H9 (cell line): ENCODE data around the gene GRID1. TPM values are rescaled to one million over a fixed set of nuclear protein-coding genes. Genes with fewer than 3 reads are reported as not detected.

Experiments used
- DNase-seq: peaks from one replicate; pipeline ENCODE4 v3.0.0-alpha.2; 2017
- H2AFZ ChIP-seq: one replicate; pipeline ENCODE4 v1.6.1; 2013; ENCODE audit warnings: mild to moderate bottlenecking, low read length, control low read depth, moderate library complexity
- H2AK5ac ChIP-seq: 2 replicates; pipeline ENCODE4 v1.6.1; 2013; ENCODE audit warnings: low read length, control low read depth, mixed read lengths; ENCODE audit not compliant: insufficient read length
- H2BK120ac ChIP-seq: one replicate; pipeline ENCODE4 v1.6.1; 2013; ENCODE audit warnings: low read depth, mild to moderate bottlenecking, low read length, control low read depth, inconsistent platforms; ENCODE audit not compliant: poor library complexity, severe bottlenecking
- H2BK12ac ChIP-seq: 2 replicates; pipeline ENCODE4 v1.6.1; 2013; ENCODE audit warnings: low read length, control low read depth, mixed read lengths, low read depth; ENCODE audit not compliant: insufficient read length
- H2BK15ac ChIP-seq: 2 replicates; pipeline ENCODE4 v1.6.1; 2013; ENCODE audit warnings: low read depth, low read length, control low read depth
- H2BK20ac ChIP-seq: one replicate; pipeline ENCODE4 v1.6.1; 2013; ENCODE audit warnings: low read depth, mild to moderate bottlenecking, low read length, control low read depth, inconsistent platforms; ENCODE audit not compliant: poor library complexity, severe bottlenecking
- H2BK5ac ChIP-seq: 2 replicates; pipeline ENCODE4 v1.6.1; 2013; ENCODE audit warnings: low read length, control low read depth, mixed read lengths; ENCODE audit not compliant: insufficient read length
- H3K14ac ChIP-seq: 2 replicates; pipeline ENCODE4 v1.6.1; 2013; ENCODE audit warnings: low read length, control low read depth; ENCODE audit not compliant: insufficient read depth
- H3K18ac ChIP-seq: 2 replicates; pipeline ENCODE4 v1.6.1; 2013; ENCODE audit warnings: low read depth, mild to moderate bottlenecking, mixed read lengths, low read length, control low read depth; ENCODE audit not compliant: insufficient read length
- H3K23ac ChIP-seq: 2 replicates; pipeline ENCODE4 v1.6.1; 2013; ENCODE audit warnings: low read length, control low read depth, mixed read lengths, low read depth; ENCODE audit not compliant: insufficient read length
- H3K23me2 ChIP-seq: 2 replicates; pipeline ENCODE4 v1.6.1; 2013; ENCODE audit warnings: low read depth, mild to moderate bottlenecking, mixed read lengths, low read length, control low read depth; ENCODE audit not compliant: insufficient read length, poor library complexity, severe bottlenecking
- H3K27ac ChIP-seq: 2 replicates; pipeline ENCODE4 v1.5.1; 2013; ENCODE audit warnings: low read length, control low read depth, mixed read lengths, low read depth; ENCODE audit not compliant: insufficient read length
- H3K27me3 ChIP-seq: 2 replicates; pipeline ENCODE4 v1.6.1; 2013; ENCODE audit warnings: low read length, control low read depth, inconsistent platforms; ENCODE audit not compliant: insufficient read depth
- H3K4ac ChIP-seq: 2 replicates; pipeline ENCODE4 v1.6.1; 2013; ENCODE audit warnings: low read depth, mild to moderate bottlenecking, control low read depth, inconsistent platforms, low read length, moderate library complexity
- H3K4me1 ChIP-seq: 2 replicates; pipeline ENCODE4 v1.6.1; 2013; ENCODE audit warnings: low read length, control low read depth, inconsistent platforms; ENCODE audit not compliant: insufficient read depth
- H3K4me2 ChIP-seq: 2 replicates; pipeline ENCODE4 v1.6.1; 2013; ENCODE audit warnings: low read length, control low read depth, mixed read lengths; ENCODE audit not compliant: insufficient read length, insufficient read depth
- H3K56ac ChIP-seq: 2 replicates; pipeline ENCODE4 v1.6.1; 2013; ENCODE audit warnings: low read depth, mild to moderate bottlenecking, mixed read lengths, low read length, control low read depth; ENCODE audit not compliant: insufficient read length
- H3K79me1 ChIP-seq: 2 replicates; pipeline ENCODE4 v1.6.1; 2013; ENCODE audit warnings: low read depth, mild to moderate bottlenecking, moderate library complexity, low read length, control low read depth, inconsistent platforms; ENCODE audit not compliant: insufficient read depth, poor library complexity, severe bottlenecking
- H3K79me2 ChIP-seq: 2 replicates; pipeline ENCODE4 v1.6.1; 2013; ENCODE audit warnings: low read length, control low read depth, inconsistent platforms; ENCODE audit not compliant: insufficient read depth
- H3K9ac ChIP-seq: 2 replicates; pipeline ENCODE4 v1.6.1; 2013; ENCODE audit warnings: low read length, control low read depth, mixed read lengths; ENCODE audit not compliant: insufficient read length; ENCODE audit errors: extremely low read depth
- H3K9me3 ChIP-seq: one replicate; pipeline ENCODE4 v1.6.1; 2013; ENCODE audit warnings: low read depth, low read length, inconsistent platforms; ENCODE audit not compliant: control insufficient read depth
- H3T11ph ChIP-seq: one replicate; pipeline ENCODE4 v1.6.1; 2013; ENCODE audit warnings: mild to moderate bottlenecking, low read length, control low read depth, inconsistent platforms
- H4K20me1 ChIP-seq: one replicate; pipeline ENCODE4 v1.6.1; 2013; ENCODE audit not compliant: control insufficient read depth, insufficient read length, insufficient read depth
- H4K5ac ChIP-seq: 2 replicates; pipeline ENCODE4 v1.6.1; 2013; ENCODE audit warnings: low read depth, mild to moderate bottlenecking, mixed read lengths, low read length, control low read depth; ENCODE audit not compliant: insufficient read length
- H4K8ac ChIP-seq: replicated peaks from 2 replicates; pipeline ENCODE4 v1.6.1; 2013; ENCODE audit warnings: low read length, control low read depth, mixed read lengths, low read depth; ENCODE audit not compliant: insufficient read length
- H4K91ac ChIP-seq: 2 replicates; pipeline ENCODE4 v1.6.1; 2013; ENCODE audit warnings: low read depth, mild to moderate bottlenecking, moderate library complexity, mixed read lengths, low read length, control low read depth; ENCODE audit not compliant: insufficient read length
- H3K27ac Mint-ChIP-seq, 3 experiments: 2 replicates in 2 of 3; 3 replicates in 1 of 3; pipeline ENCODE4 v1.8.0; 2020 to 2021; ENCODE audit warnings: mixed read lengths in 3 of 3, mild to moderate bottlenecking in 1 of 3, moderate library complexity in 1 of 3
- H3K27me3 Mint-ChIP-seq: 2 replicates; pipeline ENCODE4 v1.8.0; 2021; ENCODE audit warnings: low read depth, mild to moderate bottlenecking, moderate library complexity, mixed read lengths
- H3K36me3 Mint-ChIP-seq, 3 experiments: 2 replicates in 2 of 3; 3 replicates in 1 of 3; pipeline ENCODE4 v1.8.0; 2020 to 2021; ENCODE audit warnings: low read depth in 3 of 3, mixed read lengths in 3 of 3; ENCODE audit not compliant: insufficient read depth in 1 of 3
- H3K4me1 Mint-ChIP-seq, 2 experiments: 2 replicates each; pipeline ENCODE4 v1.8.0; 2020; ENCODE audit warnings: mixed read lengths in 2 of 2
- H3K4me3 Mint-ChIP-seq, 2 experiments: 2 replicates in 1 of 2; 3 replicates in 1 of 2; pipeline ENCODE4 v1.8.0; 2020 to 2021; ENCODE audit warnings: mild to moderate bottlenecking in 2 of 2, mixed read lengths in 2 of 2, moderate library complexity in 1 of 2
- H3K9me3 Mint-ChIP-seq, 2 experiments: 2 replicates in 1 of 2; 3 replicates in 1 of 2; pipeline ENCODE4 v1.8.0; 2020; ENCODE audit warnings: mild to moderate bottlenecking in 2 of 2, mixed read lengths in 2 of 2, moderate library complexity in 1 of 2
- WGBS: extraction: QIAGEN DNeasy Blood & Tissue Kit; methylation state at CpG from one replicate; pipeline ENCODE4 v1.1.7; 2013; ENCODE audit warnings: missing lambda C conversion rate, low lambda C conversion rate, mixed read lengths; ENCODE audit not compliant: insufficient read length; ENCODE audit errors: extremely low coverage; 5-methylcytosine and 5-hydroxymethylcytosine counted together
- total RNA-seq: library from RNA; stranded (reverse); gene quantifications from 2 replicates; pipeline ENCODE4 v1.2.1, GENCODE V29; 2021
- TF ChIP-seq, protein P1 (sequence below): fragments of 200-600 bp; sonication (generic); conservative IDR thresholded peaks from 3 replicates; pipeline ENCODE4 v1.8.0; 2021; ENCODE audit warnings: antibody characterized with exemption, mild to moderate bottlenecking

GRID1 gene
- total RNA-seq, 1 experiment from 2014 or later, result 0.35 TPM

DNA sequence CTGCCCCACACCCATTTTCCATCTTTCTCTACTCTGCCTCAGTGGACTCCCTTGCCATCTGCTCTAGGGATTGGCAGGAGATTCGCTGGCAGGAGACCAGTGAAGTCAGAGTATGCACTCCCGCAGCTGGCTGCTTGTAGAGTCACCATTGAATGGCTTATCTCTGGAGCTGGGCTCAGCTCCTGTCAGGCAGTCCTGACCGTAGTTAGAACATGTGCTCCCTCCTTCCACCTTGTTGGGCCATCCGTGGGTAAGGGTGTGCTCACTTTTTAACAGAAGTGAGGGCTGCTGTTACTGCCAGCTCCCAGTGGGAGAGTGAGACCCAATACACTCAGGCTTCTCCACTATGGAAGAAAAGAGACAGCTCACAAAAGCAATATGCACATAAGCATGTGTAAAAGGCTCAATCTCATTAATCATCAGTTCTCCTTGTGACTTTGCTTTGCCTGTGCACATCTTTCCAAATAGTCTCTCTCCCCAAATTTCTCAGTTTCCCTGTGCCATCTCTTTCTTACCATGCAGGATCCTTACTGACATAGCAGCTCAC lies 773.3 kb downstream of the GRID1 start:
- Histone ChIP-seq H3K9ac (no peak overlapping the region), H3K79me1 (no peaks in the 10 kb centered on the region), H3K23me2 (no peaks in the 10 kb centered on the region), H3K23ac (no peak overlapping the region), H4K5ac (no peak overlapping the region), H3K14ac (no peak overlapping the region), H3K9me3 (no peaks in the 10 kb centered on the region), H4K20me1 (no peaks in the 10 kb centered on the region), H3K4me2 (no peak overlapping the region), H3T11ph (no peak overlapping the region), H3K27ac (no peak overlapping the region), H3K4ac (no peak overlapping the region), H2BK15ac (no peak overlapping the region), H2BK20ac (no peak overlapping the region), H4K8ac (no peak overlapping the region), H3K27me3 (no peaks in the 10 kb centered on the region), H3K18ac (no peak overlapping the region), H3K56ac (no peak overlapping the region), H2AFZ (no peak overlapping the region), H2BK5ac (no peak overlapping the region), H2AK5ac (no peak overlapping the region), H4K91ac (no peak overlapping the region), H3K79me2 (no peaks in the 10 kb centered on the region), H2BK12ac (no peak overlapping the region), H2BK120ac (no peak overlapping the region), H3K4me1 (no peaks in the 10 kb centered on the region)
- H3K9me3 Mint-ChIP-seq, result no peaks in the 10 kb centered on the region
- no peak for DNase-seq
- TF ChIP-seq, protein P1, sequence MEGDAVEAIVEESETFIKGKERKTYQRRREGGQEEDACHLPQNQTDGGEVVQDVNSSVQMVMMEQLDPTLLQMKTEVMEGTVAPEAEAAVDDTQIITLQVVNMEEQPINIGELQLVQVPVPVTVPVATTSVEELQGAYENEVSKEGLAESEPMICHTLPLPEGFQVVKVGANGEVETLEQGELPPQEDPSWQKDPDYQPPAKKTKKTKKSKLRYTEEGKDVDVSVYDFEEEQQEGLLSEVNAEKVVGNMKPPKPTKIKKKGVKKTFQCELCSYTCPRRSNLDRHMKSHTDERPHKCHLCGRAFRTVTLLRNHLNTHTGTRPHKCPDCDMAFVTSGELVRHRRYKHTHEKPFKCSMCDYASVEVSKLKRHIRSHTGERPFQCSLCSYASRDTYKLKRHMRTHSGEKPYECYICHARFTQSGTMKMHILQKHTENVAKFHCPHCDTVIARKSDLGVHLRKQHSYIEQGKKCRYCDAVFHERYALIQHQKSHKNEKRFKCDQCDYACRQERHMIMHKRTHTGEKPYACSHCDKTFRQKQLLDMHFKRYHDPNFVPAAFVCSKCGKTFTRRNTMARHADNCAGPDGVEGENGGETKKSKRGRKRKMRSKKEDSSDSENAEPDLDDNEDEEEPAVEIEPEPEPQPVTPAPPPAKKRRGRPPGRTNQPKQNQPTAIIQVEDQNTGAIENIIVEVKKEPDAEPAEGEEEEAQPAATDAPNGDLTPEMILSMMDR, result no peak
- WGBS, result no CpG with 5 or more reads among the region's 4 CpGs
- peaks cover 0 to 3% of the 10 kb centered on the region in 2 experiments; a peak in 1 of 4 replicates for H3K4me1 Mint-ChIP-seq
- H3K36me3 Mint-ChIP-seq, result no peaks in the 10 kb centered on the region
- H3K27me3 Mint-ChIP-seq, result no peaks in the 10 kb centered on the region
- no peak overlapping the region for H3K4me3 Mint-ChIP-seq
- no peak overlapping the region for H3K27ac Mint-ChIP-seq
